ENCODE measurements around the gene DRAXIN.

DNA sequence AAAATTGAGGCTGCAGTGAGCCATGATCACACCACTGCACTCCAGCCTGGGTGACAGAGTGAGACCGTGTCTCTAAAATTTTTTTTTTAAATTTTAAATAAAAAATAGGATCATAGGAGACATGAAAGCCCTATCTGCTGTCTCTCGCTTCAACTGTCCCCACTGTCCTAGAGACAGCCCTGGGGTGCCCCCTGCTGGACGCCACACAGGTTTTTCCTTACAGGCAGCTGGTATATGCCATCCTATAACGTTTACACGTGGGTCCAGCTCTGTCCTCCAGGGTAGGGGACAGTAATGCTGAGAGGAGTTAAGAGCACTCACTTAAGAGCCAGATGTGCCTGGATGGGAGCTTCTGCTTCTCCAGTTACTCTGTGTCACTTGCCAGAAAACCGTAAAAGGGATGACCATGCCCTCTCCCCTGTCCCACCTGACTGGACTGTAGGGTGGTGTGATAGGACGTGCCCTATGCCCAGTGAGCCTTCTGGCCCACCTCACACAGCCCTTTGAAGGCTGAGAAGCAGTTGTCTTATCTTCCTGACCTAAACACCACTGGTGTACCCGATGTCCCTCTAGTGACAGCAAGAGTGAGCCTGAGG lies 45.7 kb upstream of the DRAXIN start:
- TF ChIP-seq CTCF (conservative IDR thresholded peaks at IDR 0.05; ENCODE audit: low read length): peak; percentile 81
- no peak for TF ChIP-seq EZH2phosphoT487 (IDR thresholded peaks at IDR 0.05; ENCODE audit: borderline replicate concordance, low read depth, low read length)

All from OCI-LY7 (cell line).